Trophoblast cell (in vitro differentiated cells and primary cell): ENCODE data around the gene FBXW9.
"Not testable (repeated sequence)": the region's sequence is repeated elsewhere in the genome, so short reads cannot be mapped to it uniquely, and the experiment has no call there.

Experiments used
- DNase-seq, 2 donors: peaks; one replicate each; pipeline ENCODE4 v3.0.0-alpha.2; 2016
- H2AFZ ChIP-seq: 2 replicates; pipeline ENCODE4 v1.6.1; 2013; ENCODE audit warnings: low read length, moderate library complexity, mild to moderate bottlenecking; ENCODE audit not compliant: insufficient read depth, poor library complexity
- H2AK5ac ChIP-seq: 2 replicates; pipeline ENCODE4 v1.6.1; 2013; ENCODE audit warnings: mild to moderate bottlenecking, low read length
- H2BK120ac ChIP-seq: 2 replicates; pipeline ENCODE4 v1.6.1; 2013; ENCODE audit warnings: low read length, mild to moderate bottlenecking, moderate library complexity; ENCODE audit not compliant: insufficient read depth, poor library complexity
- H2BK12ac ChIP-seq: 2 replicates; pipeline ENCODE4 v1.6.1; 2013; ENCODE audit warnings: mild to moderate bottlenecking, low read length, moderate library complexity
- H2BK5ac ChIP-seq: 2 replicates; pipeline ENCODE4 v1.6.1; 2013; ENCODE audit warnings: low read length, low read depth, moderate library complexity, mild to moderate bottlenecking; ENCODE audit not compliant: poor library complexity
- H3K14ac ChIP-seq: 2 replicates; pipeline ENCODE4 v1.6.1; 2013; ENCODE audit warnings: mild to moderate bottlenecking, low read length
- H3K18ac ChIP-seq: 2 replicates; pipeline ENCODE4 v1.6.1; 2013; ENCODE audit warnings: mild to moderate bottlenecking, low read length
- H3K23ac ChIP-seq: 2 replicates; pipeline ENCODE4 v1.6.1; 2013; ENCODE audit warnings: low read length
- H3K27ac ChIP-seq: 2 replicates; pipeline ENCODE4 v1.5.1; 2013; ENCODE audit warnings: low read depth, mild to moderate bottlenecking, inconsistent platforms, low read length, moderate library complexity
- H3K27me3 ChIP-seq: 2 replicates; pipeline ENCODE4 v1.6.1; 2013; ENCODE audit warnings: inconsistent platforms, mild to moderate bottlenecking, low read length, moderate library complexity; ENCODE audit not compliant: insufficient read depth
- H3K36me3 ChIP-seq, 2 experiments: 1 replicate in 1 of 2; 2 replicates in 1 of 2; pipeline ENCODE4 v1.6.1; 2013; ENCODE audit warnings: low read length in 2 of 2, mild to moderate bottlenecking in 2 of 2, moderate library complexity in 1 of 2; ENCODE audit not compliant: insufficient read depth in 2 of 2, control insufficient read depth in 1 of 2
- H3K4ac ChIP-seq: 2 replicates; pipeline ENCODE4 v1.6.1; 2013; ENCODE audit warnings: low read depth, mild to moderate bottlenecking, low read length, moderate library complexity
- H3K4me1 ChIP-seq, 2 experiments: 1 replicate in 1 of 2; 2 replicates in 1 of 2; pipeline ENCODE4 v1.6.1; 2013; ENCODE audit warnings: low read length in 2 of 2, mild to moderate bottlenecking in 2 of 2, moderate library complexity in 1 of 2; ENCODE audit not compliant: insufficient read depth in 2 of 2, control insufficient read depth in 1 of 2
- H3K4me2 ChIP-seq: 2 replicates; pipeline ENCODE4 v1.6.1; 2013; ENCODE audit warnings: inconsistent platforms, mild to moderate bottlenecking, low read length, moderate library complexity
- H3K4me3 ChIP-seq: 2 replicates; pipeline ENCODE4 v1.5.1; 2013; ENCODE audit warnings: mild to moderate bottlenecking, low read depth, low read length, inconsistent platforms
- H3K79me1 ChIP-seq: one replicate; pipeline ENCODE4 v1.6.1; 2013; ENCODE audit warnings: low read length
- H3K79me2 ChIP-seq: 2 replicates; pipeline ENCODE4 v1.6.1; 2013; ENCODE audit warnings: low read length, mild to moderate bottlenecking; ENCODE audit not compliant: control insufficient read depth, insufficient read depth, poor library complexity
- H3K9ac ChIP-seq: 2 replicates; pipeline ENCODE4 v1.6.1; 2013; ENCODE audit warnings: mild to moderate bottlenecking, low read length
- H3K9me3 ChIP-seq: 2 replicates; pipeline ENCODE4 v1.6.1; 2013; ENCODE audit warnings: low read depth, mild to moderate bottlenecking, control low read depth, inconsistent platforms, low read length; ENCODE audit not compliant: insufficient read depth
- H4K12ac ChIP-seq: 2 replicates; pipeline ENCODE4 v1.6.1; 2013; ENCODE audit warnings: low read depth, mild to moderate bottlenecking, low read length, moderate library complexity
- H4K8ac ChIP-seq: 2 replicates; pipeline ENCODE4 v1.6.1; 2013; ENCODE audit warnings: low read depth, mild to moderate bottlenecking, low read length, moderate library complexity
- H4K91ac ChIP-seq: one replicate; pipeline ENCODE4 v1.6.1; 2013; ENCODE audit warnings: low read depth, mild to moderate bottlenecking, low read length, moderate library complexity
- WGBS: extraction: QIAGEN DNeasy Blood & Tissue Kit; methylation state at CpG from one replicate; pipeline ENCODE4 v1.1.7; 2013; ENCODE audit warnings: missing lambda C conversion rate; ENCODE audit not compliant: insufficient read length, insufficient coverage; ENCODE audit errors: extremely low coverage; 5-methylcytosine and 5-hydroxymethylcytosine counted together

Gene FBXW9

GRCh38 chr19:12681074-12681987 lies 15.1 kb downstream of the FBXW9 start, which contains the start of gene DHPS:
Gene DHPS (minus strand): TSS chr19:12681880. CDS start chr19:12681766, 114 bp downstream.
- peak; percentile 96 to 98 for DNase-seq
- Histone ChIP-seq H2BK12ac (peak within 1 kb of the TSS; percentile 4), H2AK5ac (peak within 1 kb of the TSS; percentile 67), H3K27ac (peak within 1 kb of the TSS; percentile 96), H3K9me3 (peaks cover 2% of the 10 kb centered on the region), H3K4me2 (peak within 1 kb of the TSS; percentile 82), H3K23ac (no peak within 1 kb of the TSS), H2AFZ (peak within 1 kb of the TSS; percentile 97), H3K14ac (peak within 1 kb of the TSS; percentile 90), H3K9ac (peak within 1 kb of the TSS; percentile 99), H4K8ac (peak within 1 kb of the TSS; percentile 100), H3K36me3 (peaks cover 29 to 31% of the 10 kb centered on the region in 2 experiments), H4K91ac (peak within 1 kb of the TSS; percentile 98), H4K12ac (peak within 1 kb of the TSS; percentile 99), H3K79me1 (peaks cover 4% of the 10 kb centered on the region), H3K4me3 (peak within 1 kb of the TSS; percentile 94), H3K18ac (peak within 1 kb of the TSS; percentile 97), H3K4ac (peak within 1 kb of the TSS; percentile 78), H3K27me3 (no peaks in the 10 kb centered on the region), H3K79me2 (peaks cover 3% of the 10 kb centered on the region), H2BK5ac (peak within 1 kb of the TSS; percentile 98), H2BK120ac (peak within 1 kb of the TSS; percentile 97), H3K4me1 (no peaks in the 10 kb centered on the region)
- no CpG with 5 or more reads among the region's 68 CpGs for WGBS

DNA sequence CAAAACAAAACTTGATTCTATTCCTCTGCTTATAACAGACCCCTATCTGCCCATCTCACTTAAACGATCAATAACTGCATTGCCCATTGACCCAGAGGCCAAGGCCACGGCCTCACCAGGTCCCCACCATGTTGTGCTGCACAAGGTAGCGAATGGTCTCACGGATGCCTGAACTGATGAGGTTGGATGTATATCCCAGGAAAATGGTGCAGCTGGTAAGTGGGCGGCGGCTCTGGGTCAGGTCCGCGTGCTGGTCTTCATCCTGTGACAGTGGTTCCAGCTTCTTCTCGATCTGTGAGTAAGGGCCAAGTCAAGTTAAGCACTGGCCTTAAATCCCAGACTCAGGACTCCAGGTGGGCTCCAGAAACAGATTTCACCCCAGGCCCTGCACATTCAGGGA lies 16.4 kb downstream of the FBXW9 start:
- H2BK5ac ChIP-seq: no peak overlapping the region

GRCh38 chr19:12678039-12678438 lies 18.4 kb downstream of the FBXW9 start:
- not testable (repeated sequence) for H4K8ac ChIP-seq, H3K9me3 ChIP-seq, H3K27ac ChIP-seq, H2BK12ac ChIP-seq, H2BK5ac ChIP-seq, H2BK120ac ChIP-seq, H4K12ac ChIP-seq, H3K79me2 ChIP-seq, H3K23ac ChIP-seq, H2AK5ac ChIP-seq, H4K91ac ChIP-seq, H3K9ac ChIP-seq, H3K4me1 ChIP-seq, H3K27me3 ChIP-seq, H3K4me2 ChIP-seq, H3K79me1 ChIP-seq, H3K4ac ChIP-seq, H3K14ac ChIP-seq, DNase-seq, H2AFZ ChIP-seq, H3K4me3 ChIP-seq, H3K18ac ChIP-seq
- H3K36me3 ChIP-seq: peaks cover 53% of the 10 kb centered on the region in 2 experiments
- no CpG with 5 or more reads among the region's 5 CpGs for WGBS

More for the DNA sequence above, 16.4 kb downstream of the FBXW9 start:
- Histone ChIP-seq H4K12ac (no peak overlapping the region), H3K4me1 (no peaks in the 10 kb centered on the region), H3K27me3 (no peaks in the 10 kb centered on the region), H3K79me1 (peaks cover 4% of the 10 kb centered on the region), H3K9me3 (peaks cover 5% of the 10 kb centered on the region), H4K91ac (no peak overlapping the region), H3K4me3 (no peak overlapping the region), H3K4me2 (no peak overlapping the region), H3K4ac (no peak overlapping the region), H2AK5ac (no peak overlapping the region), H3K9ac (no peak overlapping the region), H4K8ac (no peak overlapping the region), H3K36me3 (peaks cover 42% of the 10 kb centered on the region in 2 experiments), H3K14ac (no peak overlapping the region), H3K27ac (no peak overlapping the region), H2AFZ (no peak overlapping the region), H2BK12ac (no peak overlapping the region), H3K18ac (no peak overlapping the region), H3K79me2 (peaks cover 3% of the 10 kb centered on the region), H3K23ac (no peak overlapping the region), H2BK120ac (no peak overlapping the region)
- WGBS: no CpG with 5 or more reads among the region's 9 CpGs
- no peak for DNase-seq

- H4K91ac ChIP-seq: no peak overlapping the region
- H3K4me1 ChIP-seq: no peaks in the 10 kb centered on the region
- no peak overlapping the region for H3K4me2 ChIP-seq
- no peak overlapping the region for H3K4me3 ChIP-seq
- H3K9ac ChIP-seq: no peak overlapping the region
- no peak overlapping the region for H3K14ac ChIP-seq
- DNase-seq: no peak
- peaks cover 3% of the 10 kb centered on the region for H3K79me2 ChIP-seq
- no peak overlapping the region for H3K23ac ChIP-seq
- no peak overlapping the region for H2BK120ac ChIP-seq
- H3K27me3 ChIP-seq: no peaks in the 10 kb centered on the region
- H2AK5ac ChIP-seq: no peak overlapping the region
- peaks cover 59 to 60% of the 10 kb centered on the region in 2 experiments for H3K36me3 ChIP-seq
- no peak overlapping the region for H2BK5ac ChIP-seq
- H2BK12ac ChIP-seq: no peak overlapping the region
- no peak overlapping the region for H2AFZ ChIP-seq
- no peak overlapping the region for H3K4ac ChIP-seq
- peaks cover 4% of the 10 kb centered on the region for H3K79me1 ChIP-seq
- no peak overlapping the region for H4K12ac ChIP-seq
- H3K9me3 ChIP-seq: peaks cover 5% of the 10 kb centered on the region
- no peak overlapping the region for H4K8ac ChIP-seq
- no CpG with 5 or more reads among the region's 12 CpGs for WGBS
- no peak overlapping the region for H3K27ac ChIP-seq
- H3K18ac ChIP-seq: no peak overlapping the region
These were observed 19.5 kb downstream of the FBXW9 start for GRCh38 chr19:12676928-12677327.
